ENCODE measurements around the gene HCN3. TPM values are rescaled to one million over a fixed set of nuclear protein-coding genes. Genes with fewer than 3 reads are reported as not detected.

HCN3 gene
- total RNA-seq, 1 experiment from 2014 or later = 5.4 TPM

GRCh38 chr1:155313261-155313660 lies 36.0 kb downstream of the HCN3 start:
- H3K23me2 ChIP-seq (ENCODE audit: insufficient read length, low read depth, low read length, poor library complexity, severe bottlenecking) = peaks cover 10% of the 10 kb centered on the region
- Mint-ChIP-seq H3K36me3 (ENCODE audit: insufficient read depth in 1 of 3, low read depth in 3 of 3) (peaks cover 45 to 52% (median 51%) of the 10 kb centered on the region in 3 experiments; a peak in 6 of 7 replicates), H3K9me3 (no peaks in the 10 kb centered on the region), H3K27me3 (ENCODE audit: low read depth) (no peaks in the 10 kb centered on the region), H3K4me3 (no peak overlapping the region), H3K4me1 (peaks cover 10 to 24% of the 10 kb centered on the region in 2 experiments), H3K27ac (peak overlapping the region in 2 of 3 experiments; percentile 53 to 65; a peak in 3 of 7 replicates)
- no peak overlapping the region for H3K56ac ChIP-seq (ENCODE audit: insufficient read length, low read depth, low read length)
- H3T11ph ChIP-seq (ENCODE audit: low read length) = no peak overlapping the region
- no peak overlapping the region for H4K8ac ChIP-seq (replicated peaks; ENCODE audit: insufficient read length, low read depth, low read length)
- no peaks in the 10 kb centered on the region for H3K27me3 ChIP-seq (ENCODE audit: insufficient read depth, low read length)
- H3K9ac ChIP-seq (ENCODE audit: extremely low read depth, insufficient read length, low read length) = no peak overlapping the region
- H3K4ac ChIP-seq (ENCODE audit: low read depth, low read length) = no peak overlapping the region
- H2BK5ac ChIP-seq (ENCODE audit: insufficient read length, low read length) = no peak overlapping the region
- H2BK20ac ChIP-seq (ENCODE audit: low read depth, low read length, poor library complexity, severe bottlenecking) = no peak overlapping the region
- H4K20me1 ChIP-seq (ENCODE audit: control insufficient read depth, insufficient read depth, insufficient read length) = no peaks in the 10 kb centered on the region
- no peak overlapping the region for H2BK12ac ChIP-seq (ENCODE audit: insufficient read length, low read depth, low read length)
- no peak overlapping the region for H3K23ac ChIP-seq (ENCODE audit: insufficient read length, low read depth, low read length)
- no CpG with 5 or more reads among the region's 8 CpGs for WGBS (ENCODE audit: extremely low coverage, insufficient read length, low lambda C conversion rate)
- H4K5ac ChIP-seq (ENCODE audit: insufficient read length, low read depth, low read length) = no peak overlapping the region
- no peak overlapping the region for H2BK120ac ChIP-seq (ENCODE audit: low read depth, low read length, poor library complexity, severe bottlenecking)
- H3K27ac ChIP-seq (ENCODE audit: insufficient read length, low read depth, low read length) = no peak overlapping the region
- no peak overlapping the region for H2AK5ac ChIP-seq (ENCODE audit: insufficient read length, low read length)
- no peaks in the 10 kb centered on the region for H3K9me3 ChIP-seq (ENCODE audit: control insufficient read depth, low read depth, low read length)
- peaks cover 3% of the 10 kb centered on the region; the same call in 1 of the 2 replicates for H3K4me1 ChIP-seq (ENCODE audit: insufficient read depth, low read length)
- no peak overlapping the region for H3K4me2 ChIP-seq (ENCODE audit: insufficient read depth, insufficient read length, low read length)
- H4K91ac ChIP-seq (ENCODE audit: insufficient read length, low read depth, low read length) = no peak overlapping the region
- H3K79me1 ChIP-seq (ENCODE audit: insufficient read depth, low read depth, low read length, poor library complexity, severe bottlenecking) = peaks cover 5% of the 10 kb centered on the region
- H2BK15ac ChIP-seq (ENCODE audit: low read depth, low read length) = no peak overlapping the region
- H3K79me2 ChIP-seq (ENCODE audit: insufficient read depth, low read length) = peaks cover 10% of the 10 kb centered on the region; the same call in 1 of the 2 replicates
- no peak for TF ChIP-seq CTCF (conservative IDR thresholded peaks at IDR 0.05)
- H3K14ac ChIP-seq (ENCODE audit: insufficient read depth, low read length) = no peak overlapping the region
- H2AFZ ChIP-seq (ENCODE audit: low read length) = no peak overlapping the region
- H3K18ac ChIP-seq (ENCODE audit: insufficient read length, low read depth, low read length) = no peak overlapping the region
- no peak for DNase-seq

Data from H9 (cell line).